MCF 10A (cell line): ENCODE results near the gene IL3. TPM values are rescaled to one million over a fixed set of nuclear protein-coding genes. Genes with fewer than 3 reads are reported as not detected.

ENCODE experiments used
- BruUV-seq: library from RNA; stranded (reverse); fragments of 400-500 nt; replicated peaks from 2 replicates; lab custom pipeline; 2021; lab: Mats Ljungman, UMichigan
- CTCF ChIA-PET: fragments of 300-600 bp; sonication (Branson Sonifier 250); formaldehyde crosslinking; extraction: SDS; loops from one replicate; lab custom pipeline; 2021; ENCODE audit warnings: antibody characterized with exemption, inconsistent platforms; lab: Yijun Ruan, JAX
- POLR2A ChIA-PET: fragments of 300-600, 350-650 bp; sonication (Branson Sonifier 250); formaldehyde crosslinking; extraction: SDS; loops from one replicate; lab custom pipeline; 2020; ENCODE audit warnings: antibody characterized with exemption, inconsistent platforms; lab: Yijun Ruan, JAX
- DNase-seq: peaks from one replicate; pipeline ENCODE4 v3.0.0-alpha.2; 2018; ENCODE audit not compliant: unreplicated experiment
- H3K27ac Mint-ChIP-seq: one replicate; pipeline ENCODE4 v1.8.0; 2022; ENCODE audit warnings: mild to moderate bottlenecking, low read depth, mixed read lengths; ENCODE audit not compliant: unreplicated experiment
- H3K27me3 Mint-ChIP-seq: one replicate; pipeline ENCODE4 v1.8.0; 2022; ENCODE audit warnings: mixed read lengths; ENCODE audit not compliant: insufficient read depth, unreplicated experiment
- H3K36me3 Mint-ChIP-seq: one replicate; pipeline ENCODE4 v1.8.0; 2022; ENCODE audit warnings: mild to moderate bottlenecking, moderate library complexity, mixed read lengths; ENCODE audit not compliant: insufficient read depth, unreplicated experiment
- H3K4me1 Mint-ChIP-seq: one replicate; pipeline ENCODE4 v1.8.0; 2022; ENCODE audit warnings: mixed read lengths; ENCODE audit not compliant: insufficient read depth, unreplicated experiment
- H3K4me3 Mint-ChIP-seq: one replicate; pipeline ENCODE4 v1.8.0; 2022; ENCODE audit warnings: mild to moderate bottlenecking, moderate library complexity, mixed read lengths; ENCODE audit not compliant: unreplicated experiment
- H3K9me3 Mint-ChIP-seq: one replicate; pipeline ENCODE4 v1.8.0; 2022; ENCODE audit warnings: mixed read lengths; ENCODE audit not compliant: unreplicated experiment
- intact Hi-C: fragments of 100-400 bp; cut with micrococcal nuclease; formaldehyde crosslinking; loops from 2 replicates; pipeline ENCODE4 v1.14.1; 2022
- total RNA-seq: library from RNA; stranded (reverse); gene quantifications from 2 replicates; pipeline ENCODE4 v1.2.3, GENCODE V29; 2022
- TF ChIP-seq, protein P1 (sequence below): fragments of 200-600 bp; IDR thresholded peaks from one replicate; pipeline ENCODE4 v1.8.0; 2022; ENCODE audit warnings: antibody characterized with exemption, mild to moderate bottlenecking; ENCODE audit not compliant: unreplicated experiment

The IL3 gene
- total RNA-seq, 1 experiment from 2014 or later: not detected

DNA sequence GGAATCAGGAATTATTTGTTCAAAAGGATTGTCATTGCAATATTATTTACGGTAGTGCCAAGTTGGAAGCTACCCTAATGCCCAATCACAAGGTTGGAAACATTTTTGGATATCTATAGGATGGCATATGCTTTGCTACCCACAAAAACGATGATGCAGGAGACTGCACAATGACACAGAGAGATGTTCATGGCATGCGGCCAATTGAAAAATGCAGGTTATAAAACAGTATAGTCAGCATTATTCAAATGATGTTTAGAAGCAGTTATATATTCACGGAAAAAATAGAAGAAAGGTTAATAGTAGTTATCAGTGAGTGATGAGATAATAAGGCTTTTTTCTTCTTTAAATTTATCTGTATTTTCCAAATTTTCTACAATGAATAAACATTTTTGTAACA lies 43.1 kb upstream of the IL3 start:
- BruUV-seq: no TSS peak
- TF ChIP-seq, protein P1, sequence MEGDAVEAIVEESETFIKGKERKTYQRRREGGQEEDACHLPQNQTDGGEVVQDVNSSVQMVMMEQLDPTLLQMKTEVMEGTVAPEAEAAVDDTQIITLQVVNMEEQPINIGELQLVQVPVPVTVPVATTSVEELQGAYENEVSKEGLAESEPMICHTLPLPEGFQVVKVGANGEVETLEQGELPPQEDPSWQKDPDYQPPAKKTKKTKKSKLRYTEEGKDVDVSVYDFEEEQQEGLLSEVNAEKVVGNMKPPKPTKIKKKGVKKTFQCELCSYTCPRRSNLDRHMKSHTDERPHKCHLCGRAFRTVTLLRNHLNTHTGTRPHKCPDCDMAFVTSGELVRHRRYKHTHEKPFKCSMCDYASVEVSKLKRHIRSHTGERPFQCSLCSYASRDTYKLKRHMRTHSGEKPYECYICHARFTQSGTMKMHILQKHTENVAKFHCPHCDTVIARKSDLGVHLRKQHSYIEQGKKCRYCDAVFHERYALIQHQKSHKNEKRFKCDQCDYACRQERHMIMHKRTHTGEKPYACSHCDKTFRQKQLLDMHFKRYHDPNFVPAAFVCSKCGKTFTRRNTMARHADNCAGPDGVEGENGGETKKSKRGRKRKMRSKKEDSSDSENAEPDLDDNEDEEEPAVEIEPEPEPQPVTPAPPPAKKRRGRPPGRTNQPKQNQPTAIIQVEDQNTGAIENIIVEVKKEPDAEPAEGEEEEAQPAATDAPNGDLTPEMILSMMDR: no peak

DNA sequence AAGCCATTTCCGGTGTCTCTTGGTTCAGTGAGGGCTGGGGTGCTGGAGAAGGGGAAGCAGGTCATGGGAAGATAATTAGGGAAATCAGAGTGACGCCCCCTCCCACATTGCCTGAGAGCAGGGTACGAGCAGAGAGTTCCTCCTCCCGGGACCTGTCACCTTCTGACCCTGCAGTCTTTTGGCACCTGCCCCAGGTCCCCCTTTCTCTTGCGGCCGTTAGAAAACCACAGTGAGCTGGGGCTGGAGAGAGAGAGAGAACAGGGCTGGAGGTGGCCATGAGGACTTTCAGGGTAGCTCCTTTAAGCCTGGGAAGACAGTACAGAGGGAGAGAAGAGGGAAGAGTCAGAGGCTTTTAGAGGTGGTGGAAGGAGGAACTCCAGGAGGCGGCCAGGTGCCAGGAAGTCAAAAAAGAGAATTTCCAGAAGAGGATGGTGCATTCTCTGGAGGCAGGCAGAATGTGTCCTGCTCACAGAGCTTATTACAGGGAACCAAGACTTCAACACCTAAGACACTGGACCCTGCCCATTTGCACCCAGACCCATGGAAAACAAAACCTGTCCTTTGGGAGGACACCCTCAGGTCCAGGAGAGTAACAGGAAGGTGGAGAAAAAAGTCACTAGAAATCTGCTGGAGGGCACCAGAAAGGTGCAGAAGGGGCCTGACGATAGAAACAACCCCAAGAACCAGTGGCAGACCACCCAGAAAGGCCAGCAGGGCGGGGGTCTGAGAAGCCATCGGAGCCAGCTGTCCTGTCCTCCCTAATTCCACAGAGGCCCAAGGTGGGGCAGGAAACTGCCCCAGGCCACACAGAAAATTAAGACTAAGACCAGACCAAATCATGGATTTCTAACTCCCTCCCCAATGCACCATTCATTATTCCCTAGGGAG lies 42.5 kb upstream of the IL3 start:
- H3K27ac Mint-ChIP-seq: no peak overlapping the region
- H3K9me3 Mint-ChIP-seq: no peaks in the 10 kb centered on the region
- H3K4me3 Mint-ChIP-seq: no peak overlapping the region
- TF ChIP-seq, protein P1: no peak
- POLR2A ChIA-PET: interaction anchor here (0.6 to 0.7 kb wide), 2 partner anchors 13 to 431 kb away, joined by 3 read pairs; no protein-coding TSS in a partner anchor
- H3K36me3 Mint-ChIP-seq: no peaks in the 10 kb centered on the region
- CTCF ChIA-PET: interaction anchor here (2.1 kb wide), 1 partner anchor 10 kb away, joined by 10 read pairs; no protein-coding TSS in a partner anchor
- intact Hi-C loops: no loop called here
- peaks cover 45% of the 10 kb centered on the region for H3K27me3 Mint-ChIP-seq
- no peak for DNase-seq
- BruUV-seq: no TSS peak
- no peaks in the 10 kb centered on the region for H3K4me1 Mint-ChIP-seq

More for the DNA sequence above, 43.1 kb upstream of the IL3 start:
- ChIA-PET CTCF (interaction anchor here (2.1 to 2.7 kb wide), 2 partner anchors 10 to 11 kb away, joined by 6 to 10 read pairs; no protein-coding TSS in a partner anchor), POLR2A (interaction anchor here (0.6 to 0.7 kb wide), 3 partner anchors 14 to 432 kb away, joined by 3 to 4 read pairs (median 3); no protein-coding TSS in a partner anchor)
- no peaks in the 10 kb centered on the region for H3K4me1 Mint-ChIP-seq
- intact Hi-C loops: no loop called here
- H3K27me3 Mint-ChIP-seq: peaks cover 45% of the 10 kb centered on the region
- H3K4me3 Mint-ChIP-seq: no peak overlapping the region
- H3K36me3 Mint-ChIP-seq: no peaks in the 10 kb centered on the region
- no peak for DNase-seq
- H3K27ac Mint-ChIP-seq: no peak overlapping the region
- H3K9me3 Mint-ChIP-seq: no peaks in the 10 kb centered on the region

DNA sequence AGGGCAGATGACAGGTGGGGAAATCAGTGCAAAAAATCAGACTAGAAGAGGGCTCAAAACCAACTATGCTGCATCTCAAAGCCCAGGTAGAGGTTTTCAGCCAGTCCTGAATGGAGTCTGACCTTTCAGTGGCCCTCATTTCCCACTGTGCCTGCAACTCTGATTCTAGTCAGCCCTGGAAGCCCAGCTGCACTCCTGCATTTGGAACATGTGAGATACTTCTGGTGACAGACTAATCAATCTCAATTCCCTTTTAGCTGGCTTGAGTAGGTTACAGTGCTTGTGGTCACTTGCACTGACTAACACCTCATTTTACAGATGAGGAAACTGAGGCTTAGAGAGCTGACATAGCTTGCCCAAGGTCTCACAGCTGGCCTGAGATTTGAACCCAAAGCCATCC lies 41.1 kb upstream of the IL3 start:
- no peaks in the 10 kb centered on the region for H3K4me1 Mint-ChIP-seq
- no peaks in the 10 kb centered on the region for H3K36me3 Mint-ChIP-seq
- no peak overlapping the region for H3K4me3 Mint-ChIP-seq
- ChIA-PET POLR2A (no interaction called here), CTCF (interaction anchor here (1.1 kb wide), 1 partner anchor 9 kb away, joined by 6 read pairs; no protein-coding TSS in a partner anchor)
- TF ChIP-seq, protein P1: no peak
- peaks cover 45% of the 10 kb centered on the region for H3K27me3 Mint-ChIP-seq
- no peak for DNase-seq
- intact Hi-C loops: no loop called here
- H3K9me3 Mint-ChIP-seq: no peaks in the 10 kb centered on the region
- BruUV-seq: no TSS peak
- H3K27ac Mint-ChIP-seq: no peak overlapping the region

DNA sequence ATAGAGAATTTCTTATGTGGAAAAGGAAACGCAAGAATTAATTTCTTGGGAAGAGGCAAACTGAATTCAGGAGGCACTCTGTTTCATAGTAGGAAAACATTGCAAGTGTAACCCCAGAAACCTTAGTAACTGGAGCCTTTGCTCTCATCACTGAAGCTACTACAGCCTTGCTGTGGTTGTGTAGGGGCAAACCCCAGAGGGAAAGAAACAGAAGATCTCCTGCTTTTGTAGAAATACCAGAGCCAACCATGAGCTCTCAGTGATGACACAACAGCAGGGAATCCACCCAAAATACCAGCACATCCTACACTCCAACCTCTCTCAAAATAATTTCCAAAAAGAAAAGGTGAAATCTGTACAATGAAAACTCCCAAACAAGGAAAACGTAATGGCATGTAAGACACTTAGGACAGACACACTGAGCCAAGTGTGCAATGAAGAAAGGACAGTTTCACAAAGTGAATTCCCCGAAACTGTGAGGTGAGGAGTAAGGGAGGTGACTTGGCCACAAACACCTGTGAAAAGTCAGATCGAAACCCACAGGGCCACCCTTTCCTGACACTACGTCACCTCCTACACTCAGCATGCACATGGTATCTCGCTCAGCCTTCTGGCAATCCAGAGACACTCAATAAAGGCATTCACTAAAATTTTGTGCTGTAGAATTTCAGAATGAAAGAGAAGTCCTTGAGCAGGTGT lies 40.4 kb upstream of the IL3 start:
- H3K9me3 Mint-ChIP-seq: no peaks in the 10 kb centered on the region
- peaks cover 43% of the 10 kb centered on the region for H3K27me3 Mint-ChIP-seq
- no peak overlapping the region for H3K4me3 Mint-ChIP-seq
- CTCF ChIA-PET: interaction anchor here (1.1 kb wide), 1 partner anchor 10 kb away, joined by 6 read pairs; no protein-coding TSS in a partner anchor
- H3K27ac Mint-ChIP-seq: no peak overlapping the region
- no peaks in the 10 kb centered on the region for H3K4me1 Mint-ChIP-seq
- no peaks in the 10 kb centered on the region for H3K36me3 Mint-ChIP-seq
- TF ChIP-seq, protein P1: no peak
- no peak for DNase-seq
- BruUV-seq: no TSS peak
- POLR2A ChIA-PET: no interaction called here
- intact Hi-C loops: no loop called here
